GM19452 (cell line): ENCODE data around the gene DONSON.

Experiments
- ATAC-seq: cut with Tn5 transposase; IDR thresholded peaks from one replicate; pipeline ENCODE4 v1.9.1; 2021; ENCODE audit not compliant: unreplicated experiment

The DONSON gene

DNA sequence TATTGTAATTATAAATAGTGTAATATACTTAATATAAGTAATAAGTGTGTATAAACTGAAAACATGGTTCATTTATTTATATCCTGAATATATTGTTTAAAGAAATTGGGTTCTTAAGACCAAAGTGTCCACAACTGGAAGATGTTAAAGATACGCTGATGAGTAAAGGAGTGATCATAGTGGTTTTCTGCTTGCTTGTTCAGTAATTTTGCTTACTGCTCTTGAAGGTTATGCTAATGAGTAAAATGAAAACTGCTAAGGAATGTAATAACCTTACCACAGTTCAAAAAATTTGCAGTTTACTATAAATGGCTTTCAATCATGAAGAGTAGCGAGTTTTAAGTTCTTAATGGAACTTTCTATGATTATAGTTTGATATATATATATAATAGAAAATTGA is 22.0 kb downstream of the DONSON start:
- ATAC-seq, result no peak

DNA sequence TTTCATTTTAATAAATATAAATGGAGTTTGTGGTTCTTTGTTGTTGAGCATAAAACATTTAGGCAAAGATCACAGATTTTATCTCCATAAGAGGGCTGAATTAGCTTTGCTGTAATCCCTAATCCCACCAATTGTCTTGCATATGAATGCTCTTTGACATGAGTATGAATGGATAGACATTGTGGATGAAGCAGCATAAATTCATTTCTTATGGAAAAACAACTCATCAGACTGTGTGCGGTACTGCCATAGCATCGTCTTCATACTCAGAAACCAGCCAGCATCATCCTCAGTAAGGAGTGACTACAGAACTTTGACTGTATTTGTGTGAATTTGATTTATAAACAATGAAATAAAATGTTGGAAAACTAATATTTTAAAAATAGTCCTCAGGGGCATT is 26.1 kb downstream of the DONSON start:
- no peak for ATAC-seq

DNA sequence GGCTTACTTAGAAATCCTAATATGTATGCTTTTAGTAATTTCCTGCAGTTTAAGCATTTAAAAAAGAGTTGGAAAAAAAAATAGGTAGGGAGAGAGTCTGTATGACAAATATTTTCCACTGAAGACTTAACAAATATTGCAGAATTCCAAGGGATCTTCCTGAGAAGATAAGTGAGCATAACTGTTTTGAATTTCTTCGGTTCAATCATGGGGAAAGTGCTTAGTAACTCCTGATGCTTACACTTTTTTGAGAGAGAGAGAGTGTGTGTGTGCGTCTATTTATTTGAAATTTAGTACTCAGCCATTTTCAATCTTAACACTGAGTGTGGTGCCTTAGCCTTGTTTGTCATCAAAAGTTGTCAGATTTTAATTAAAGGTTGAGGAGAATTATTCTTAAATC is 27.1 kb downstream of the DONSON start:
- ATAC-seq, result no peak

- no peak for ATAC-seq
Measured at GRCh38 chr21:33560965-33561364, 27.5 kb downstream of the DONSON start.

DNA sequence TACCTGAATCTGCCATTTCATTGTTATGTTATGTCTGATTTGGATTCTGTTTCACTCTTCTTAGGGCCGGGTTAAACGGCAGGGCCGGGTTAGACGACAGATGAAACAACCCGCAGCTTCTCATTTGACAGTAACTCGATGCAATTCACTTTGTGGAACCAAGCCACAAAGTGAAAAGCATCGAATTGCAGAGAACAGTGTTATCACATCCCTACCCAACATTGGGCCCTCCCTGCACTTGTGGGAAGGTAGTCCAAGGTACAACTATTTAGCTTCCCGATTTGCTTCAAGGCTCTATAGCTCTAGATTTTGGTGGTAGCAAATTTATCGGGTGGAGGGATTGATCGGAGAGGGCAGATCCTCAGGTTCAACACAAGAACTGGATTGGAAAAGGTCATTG is 28.7 kb downstream of the DONSON start:
- no peak for ATAC-seq

- no peak for ATAC-seq
Measured at GRCh38 chr21:33558777-33559421, 29.6 kb downstream of the DONSON start.

DNA sequence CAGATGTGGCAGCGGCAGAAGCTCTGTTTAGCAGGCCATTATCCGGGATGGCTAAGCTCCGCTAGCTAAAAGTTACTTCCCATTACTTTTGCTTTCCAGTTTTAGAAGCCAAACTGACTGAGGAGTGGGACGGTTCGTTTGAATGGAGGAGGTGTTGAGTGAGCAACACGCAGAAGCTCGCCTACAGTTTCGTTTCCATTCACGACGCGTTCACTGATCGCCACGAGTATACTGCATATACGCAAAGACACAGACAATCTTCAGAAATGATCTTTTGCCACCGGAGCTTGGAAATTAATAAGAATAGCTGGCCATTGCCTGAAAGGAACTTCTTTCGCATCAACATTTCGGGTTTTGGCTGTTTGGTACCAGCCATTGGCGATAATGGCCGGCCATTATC is 31.0 kb downstream of the DONSON start:
- ATAC-seq, result no peak

DNA sequence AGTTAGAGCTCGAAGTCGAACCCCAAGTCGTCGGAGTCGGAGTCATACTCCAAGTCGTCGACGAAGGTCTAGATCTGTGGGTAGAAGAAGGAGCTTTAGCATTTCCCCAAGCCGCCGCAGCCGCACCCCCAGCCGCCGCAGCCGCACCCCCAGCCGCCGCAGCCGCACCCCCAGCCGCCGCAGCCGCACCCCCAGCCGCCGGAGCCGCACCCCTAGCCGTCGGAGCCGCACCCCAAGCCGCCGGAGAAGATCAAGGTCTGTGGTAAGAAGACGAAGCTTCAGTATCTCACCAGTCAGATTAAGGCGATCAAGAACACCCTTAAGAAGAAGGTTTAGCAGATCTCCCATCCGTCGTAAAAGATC is 33.5 kb downstream of the DONSON start:
- no peak for ATAC-seq

GRCh38 chr21:33554236-33554981 is 34.1 kb downstream of the DONSON start:
- no peak for ATAC-seq

DNA sequence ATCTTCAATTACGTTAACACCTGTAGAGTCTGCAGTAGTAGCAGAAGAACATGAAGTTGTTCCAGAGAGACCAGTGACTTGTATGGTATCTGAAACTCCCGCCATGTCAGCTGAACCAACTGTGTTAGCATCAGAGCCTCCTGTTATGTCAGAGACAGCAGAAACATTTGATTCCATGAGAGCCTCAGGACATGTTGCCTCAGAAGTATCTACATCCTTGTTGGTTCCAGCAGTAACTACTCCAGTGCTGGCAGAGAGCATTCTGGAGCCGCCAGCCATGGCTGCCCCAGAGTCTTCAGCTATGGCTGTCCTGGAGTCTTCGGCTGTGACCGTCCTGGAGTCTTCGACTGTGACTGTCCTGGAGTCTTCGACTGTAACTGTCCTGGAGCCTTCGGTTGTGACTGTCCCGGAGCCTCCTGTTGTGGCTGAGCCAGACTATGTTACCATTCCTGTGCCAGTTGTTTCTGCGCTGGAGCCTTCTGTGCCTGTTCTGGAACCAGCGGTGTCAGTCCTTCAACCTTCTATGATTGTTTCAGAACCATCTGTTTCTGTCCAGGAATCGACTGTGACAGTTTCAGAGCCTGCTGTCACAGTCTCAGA is 35.4 kb downstream of the DONSON start:
- no peak for ATAC-seq

DNA sequence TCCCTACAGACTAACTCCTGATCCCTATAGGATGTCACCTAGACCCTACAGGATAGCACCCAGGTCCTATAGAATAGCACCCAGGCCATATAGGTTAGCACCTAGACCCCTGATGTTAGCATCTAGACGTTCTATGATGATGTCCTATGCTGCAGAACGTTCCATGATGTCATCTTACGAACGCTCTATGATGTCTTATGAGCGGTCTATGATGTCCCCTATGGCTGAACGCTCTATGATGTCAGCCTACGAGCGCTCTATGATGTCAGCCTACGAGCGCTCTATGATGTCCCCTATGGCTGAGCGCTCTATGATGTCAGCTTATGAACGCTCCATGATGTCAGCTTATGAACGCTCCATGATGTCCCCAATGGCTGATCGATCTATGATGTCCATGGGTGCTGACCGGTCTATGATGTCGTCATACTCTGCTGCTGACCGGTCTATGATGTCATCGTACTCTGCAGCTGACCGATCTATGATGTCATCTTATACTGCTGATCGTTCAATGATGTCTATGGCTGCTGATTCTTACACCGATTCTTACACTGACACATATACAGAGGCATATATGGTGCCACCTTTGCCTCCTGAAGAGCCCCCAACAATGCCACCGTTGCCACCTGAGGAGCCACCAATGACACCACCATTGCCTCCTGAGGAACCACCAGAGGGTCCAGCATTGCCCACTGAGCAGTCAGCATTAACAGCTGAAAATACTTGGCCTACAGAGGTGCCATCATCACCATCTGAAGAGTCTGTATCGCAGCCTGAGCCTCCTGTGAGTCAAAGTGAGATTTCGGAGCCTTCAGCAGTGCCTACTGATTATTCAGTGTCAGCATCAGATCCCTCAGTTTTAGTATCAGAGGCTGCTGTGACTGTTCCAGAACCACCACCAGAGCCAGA is 36.1 kb downstream of the DONSON start:
- no peak for ATAC-seq

- no peak for ATAC-seq
Measured at GRCh38 chr21:33551664-33552063, 36.8 kb downstream of the DONSON start.

DNA sequence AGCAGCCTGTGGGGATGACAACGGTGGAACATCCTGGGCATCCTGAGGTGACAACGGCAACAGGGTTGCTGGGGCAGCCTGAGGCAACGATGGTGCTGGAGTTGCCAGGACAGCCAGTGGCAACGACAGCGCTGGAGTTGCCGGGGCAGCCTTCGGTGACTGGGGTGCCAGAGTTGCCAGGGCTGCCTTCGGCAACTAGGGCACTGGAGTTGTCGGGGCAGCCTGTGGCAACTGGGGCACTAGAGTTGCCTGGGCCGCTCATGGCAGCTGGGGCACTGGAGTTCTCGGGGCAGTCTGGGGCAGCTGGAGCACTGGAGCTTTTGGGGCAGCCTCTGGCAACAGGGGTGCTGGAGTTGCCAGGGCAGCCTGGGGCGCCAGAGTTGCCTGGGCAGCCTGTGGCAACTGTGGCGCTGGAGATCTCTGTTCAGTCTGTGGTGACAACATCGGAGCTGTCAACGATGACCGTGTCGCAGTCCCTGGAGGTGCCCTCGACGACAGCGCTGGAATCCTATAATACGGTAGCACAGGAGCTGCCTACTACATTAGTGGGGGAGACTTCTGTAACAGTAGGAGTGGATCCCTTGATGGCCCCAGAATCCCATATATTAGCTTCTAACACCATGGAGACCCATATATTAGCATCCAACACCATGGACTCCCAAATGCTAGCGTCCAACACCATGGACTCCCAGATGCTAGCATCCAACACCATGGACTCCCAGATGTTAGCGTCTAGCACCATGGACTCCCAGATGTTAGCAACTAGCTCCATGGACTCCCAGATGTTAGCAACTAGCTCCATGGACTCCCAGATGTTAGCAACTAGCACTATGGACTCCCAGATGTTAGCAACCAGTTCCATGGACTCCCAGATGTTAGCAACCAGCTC is 37.5 kb downstream of the DONSON start:
- no peak for ATAC-seq

DNA sequence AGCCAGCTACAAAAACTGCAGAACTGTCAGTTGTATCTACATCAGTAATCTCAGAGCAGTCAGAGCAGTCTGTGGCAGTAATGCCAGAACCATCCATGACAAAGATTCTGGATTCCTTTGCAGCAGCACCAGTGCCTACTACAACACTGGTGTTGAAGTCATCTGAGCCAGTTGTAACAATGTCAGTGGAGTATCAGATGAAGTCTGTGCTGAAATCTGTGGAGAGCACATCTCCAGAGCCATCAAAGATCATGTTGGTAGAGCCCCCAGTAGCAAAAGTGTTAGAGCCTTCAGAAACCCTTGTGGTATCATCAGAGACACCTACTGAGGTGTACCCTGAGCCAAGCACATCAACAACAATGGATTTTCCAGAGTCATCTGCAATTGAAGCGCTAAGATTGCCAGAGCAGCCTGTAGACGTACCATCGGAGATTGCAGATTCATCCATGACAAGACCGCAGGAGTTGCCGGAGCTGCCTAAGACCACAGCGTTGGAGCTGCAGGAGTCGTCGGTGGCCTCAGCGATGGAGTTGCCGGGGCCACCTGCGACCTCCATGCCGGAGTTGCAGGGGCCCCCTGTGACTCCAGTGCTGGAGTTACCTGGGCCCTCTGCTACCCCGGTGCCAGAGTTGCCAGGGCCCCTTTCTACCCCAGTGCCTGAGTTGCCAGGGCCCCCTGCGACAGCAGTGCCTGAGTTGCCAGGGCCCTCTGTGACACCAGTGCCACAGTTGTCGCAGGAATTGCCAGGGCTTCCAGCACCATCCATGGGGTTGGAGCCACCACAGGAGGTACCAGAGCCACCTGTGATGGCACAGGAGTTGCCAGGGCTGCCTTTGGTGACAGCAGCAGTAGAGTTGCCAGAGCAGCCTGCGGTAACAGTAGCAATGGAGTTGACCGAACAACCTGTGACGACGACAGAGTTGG is 38.4 kb downstream of the DONSON start:
- ATAC-seq, result no peak

DNA sequence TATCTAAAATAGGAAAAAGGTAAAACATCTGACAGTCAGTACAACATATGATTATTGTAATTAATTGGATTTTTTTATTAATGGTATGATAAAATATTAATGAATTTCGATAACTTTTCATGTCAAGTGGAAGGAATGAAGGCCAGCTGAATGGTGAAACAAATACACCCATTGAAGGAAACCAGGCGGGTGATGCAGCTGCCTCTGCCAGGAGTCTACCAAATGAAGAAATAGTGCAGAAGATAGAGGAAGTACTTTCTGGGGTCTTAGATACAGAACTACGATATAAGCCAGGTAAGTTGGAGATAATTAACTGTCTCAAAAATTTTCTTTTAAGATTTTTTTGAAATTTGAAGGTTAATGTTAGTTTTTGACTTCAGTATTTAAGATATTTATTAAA is 42.4 kb downstream of the DONSON start:
- no peak for ATAC-seq

- no peak for ATAC-seq
Measured at GRCh38 chr21:33544451-33545195, 43.9 kb downstream of the DONSON start.

DNA sequence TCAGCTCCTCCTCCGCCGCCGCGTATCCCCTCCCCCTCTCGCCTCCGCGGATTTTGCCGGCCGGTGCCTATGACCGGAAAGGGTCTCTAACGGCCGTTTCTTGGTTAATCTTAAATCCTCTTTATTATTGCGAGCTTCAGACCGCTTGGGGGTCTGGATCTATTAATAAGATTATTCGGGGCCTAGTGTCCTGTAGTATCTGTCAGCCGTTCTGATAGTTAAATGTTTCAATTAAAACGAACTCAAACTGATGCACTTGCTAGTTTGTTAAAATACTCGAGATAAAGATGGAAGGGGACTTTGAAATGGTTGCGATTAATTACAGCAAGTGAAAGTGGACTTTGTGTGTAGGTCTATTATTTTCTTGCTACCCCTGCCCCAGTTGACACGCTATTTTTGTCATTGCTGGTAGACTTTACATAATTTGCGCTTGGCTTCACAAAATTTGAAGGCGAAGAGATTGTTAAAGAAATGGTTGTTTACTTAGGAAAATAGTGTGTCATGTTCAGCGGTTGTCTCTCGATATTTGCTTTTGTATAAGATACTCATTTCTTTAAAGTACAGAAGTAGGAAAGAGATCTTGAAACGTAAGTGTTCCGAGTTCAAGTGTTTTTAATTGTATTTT is 44.9 kb downstream of the DONSON start:
- no peak for ATAC-seq
